ENCODE measurements around the gene HSD17B2.
"Not testable (repeated sequence)": the region's sequence is repeated elsewhere in the genome, so short reads cannot be mapped to it uniquely, and the experiment has no call there.

Gene HSD17B2

GRCh38 chr16:82134846-82135245, 99.8 kb downstream of the HSD17B2 start:
- no peaks in the 10 kb centered on the region for H3K4me1 ChIP-seq
- no peak overlapping the region for H3K27ac ChIP-seq
- H3K4me3 ChIP-seq: no peak overlapping the region
- TF ChIP-seq CTCF (IDR thresholded peaks at IDR 0.05): no peak
- H3K27me3 ChIP-seq: no peaks in the 10 kb centered on the region
- H3K36me3 ChIP-seq: peaks cover 0 to 4% (median 0%) of the 10 kb centered on the region in 3 donors
- no peak for DNase-seq
- no peaks in the 10 kb centered on the region for H3K9me3 ChIP-seq
- intact Hi-C loops (cut with DNase I; ENCODE audit: low total_unique reads): no loop called here

- intact Hi-C loops (cut with DNase I; ENCODE audit: low total_unique reads): no loop called here
- H3K36me3 ChIP-seq: peaks cover 0 to 4% (median 0%) of the 10 kb centered on the region in 3 donors
- no peaks in the 10 kb centered on the region for H3K4me1 ChIP-seq
- TF ChIP-seq CTCF (IDR thresholded peaks at IDR 0.05): no peak
- DNase-seq: no peak
- no peak overlapping the region for H3K4me3 ChIP-seq
- no peak overlapping the region for H3K27ac ChIP-seq
- no peaks in the 10 kb centered on the region for H3K27me3 ChIP-seq
- H3K9me3 ChIP-seq: no peaks in the 10 kb centered on the region
Observed at GRCh38 chr16:82135844-82136243, 100.8 kb downstream of the HSD17B2 start.

GRCh38 chr16:82136956-82137821, 102.1 kb downstream of the HSD17B2 start:
- DNase-seq: no peak
- TF ChIP-seq CTCF (IDR thresholded peaks at IDR 0.05): no peak
- Histone ChIP-seq H3K27ac (no peak overlapping the region), H3K9me3 (no peaks in the 10 kb centered on the region), H3K27me3 (no peaks in the 10 kb centered on the region), H3K4me3 (no peak overlapping the region), H3K36me3 (peaks cover 0 to 4% (median 0%) of the 10 kb centered on the region in 3 donors), H3K4me1 (no peaks in the 10 kb centered on the region)
- intact Hi-C loops (cut with DNase I; ENCODE audit: low total_unique reads): no loop called here

GRCh38 chr16:82137822-82138167, 102.7 kb downstream of the HSD17B2 start:
- intact Hi-C loops (cut with DNase I; ENCODE audit: low total_unique reads): no loop called here
- Histone ChIP-seq H3K4me1 (no peaks in the 10 kb centered on the region), H3K36me3 (peaks cover 0 to 4% (median 0%) of the 10 kb centered on the region in 3 donors), H3K9me3 (no peaks in the 10 kb centered on the region), H3K27ac (no peak overlapping the region), H3K4me3 (no peak overlapping the region), H3K27me3 (no peaks in the 10 kb centered on the region)
- DNase-seq: no peak
- TF ChIP-seq CTCF (IDR thresholded peaks at IDR 0.05): no peak

GRCh38 chr16:82138478-82139285, 103.6 kb downstream of the HSD17B2 start:
- no peaks in the 10 kb centered on the region for H3K27me3 ChIP-seq
- no peak overlapping the region for H3K27ac ChIP-seq
- intact Hi-C loops (cut with DNase I; ENCODE audit: low total_unique reads): no loop called here
- H3K4me1 ChIP-seq: no peaks in the 10 kb centered on the region
- no peak overlapping the region for H3K4me3 ChIP-seq
- no peak for DNase-seq
- H3K9me3 ChIP-seq: no peaks in the 10 kb centered on the region
- no peak for TF ChIP-seq CTCF (IDR thresholded peaks at IDR 0.05)
- peaks cover 0 to 4% (median 0%) of the 10 kb centered on the region in 3 donors for H3K36me3 ChIP-seq

GRCh38 chr16:82139286-82139571, 104.2 kb downstream of the HSD17B2 start:
- H3K36me3 ChIP-seq; H3K27me3 ChIP-seq; H3K27ac ChIP-seq; H3K4me3 ChIP-seq; H3K4me1 ChIP-seq; DNase-seq; H3K9me3 ChIP-seq; intact Hi-C loops (cut with DNase I; ENCODE audit: low total_unique reads): not testable (repeated sequence)

Measured in tibial artery (tissue), 4 donors.